Fibroblast of lung (primary cell): ENCODE measurements around the gene SLC7A14. TPM values are rescaled to one million over a fixed set of nuclear protein-coding genes. Genes with fewer than 3 reads are reported as not detected.
A peak's percentile ranks its signal among the peaks of the same experiment; 100 is the strongest.

Experiments used
- DNase-seq, 2 donors: peaks; one replicate each; pipeline versions ENCODE4 v3.0.0 to v3.0.0-alpha.2; 2010; ENCODE audit warnings: low read depth in 2 of 2
- H2AFZ ChIP-seq: 2 replicates; pipeline ENCODE4 v1.5.1; 2012; ENCODE audit warnings: low read length, control low read depth, inconsistent platforms
- H3K27ac ChIP-seq: 2 replicates; pipeline ENCODE4 v1.5.1; 2011; ENCODE audit warnings: low read length, control low read depth; ENCODE audit not compliant: insufficient read depth
- H3K27me3 ChIP-seq: 2 replicates; pipeline ENCODE4 v1.5.1; 2011; ENCODE audit warnings: mild to moderate bottlenecking, low read length; ENCODE audit not compliant: control insufficient read depth, insufficient read depth
- H3K36me3 ChIP-seq: 2 replicates; pipeline ENCODE4 v1.5.1; 2011; ENCODE audit warnings: low read length; ENCODE audit not compliant: control insufficient read depth, insufficient read depth
- H3K4me1 ChIP-seq: 2 replicates; pipeline ENCODE4 v1.5.1; 2011; ENCODE audit warnings: low read length; ENCODE audit not compliant: control insufficient read depth, insufficient read depth; ENCODE audit errors: extremely low read depth
- H3K4me2 ChIP-seq: 2 replicates; pipeline ENCODE4 v1.5.1; 2011; ENCODE audit warnings: low read length, control low read depth; ENCODE audit not compliant: insufficient read depth; ENCODE audit errors: extremely low read depth
- H3K4me3 ChIP-seq, 4 experiments: fragments of 200-600 bp in 1 of 4; sonication (generic) in 1 of 4; replicated peaks in 1 of 4; 2 replicates each; pipeline ENCODE4 v1.5.1; 2011 to 2016; ENCODE audit warnings: low read length in 4 of 4, low read depth in 3 of 4, mild to moderate bottlenecking in 3 of 4, control low read depth in 2 of 4, inconsistent platforms in 1 of 4, mixed read lengths in 1 of 4; ENCODE audit not compliant: insufficient read depth in 1 of 4; ENCODE audit errors: control extremely low read depth in 1 of 4
- H3K79me2 ChIP-seq: 2 replicates; pipeline ENCODE4 v1.5.1; 2012; ENCODE audit warnings: mild to moderate bottlenecking, low read length, inconsistent platforms; ENCODE audit not compliant: control insufficient read depth, insufficient read depth
- H3K9ac ChIP-seq: 2 replicates; pipeline ENCODE4 v1.5.1; 2011; ENCODE audit warnings: mild to moderate bottlenecking, low read length, control low read depth; ENCODE audit not compliant: insufficient read depth
- H3K9me3 ChIP-seq: 2 replicates; pipeline ENCODE4 v1.5.1; 2012; ENCODE audit warnings: low read depth, low read length; ENCODE audit not compliant: control insufficient read depth, insufficient read depth
- H4K20me1 ChIP-seq: 2 replicates; pipeline ENCODE4 v1.5.1; 2011; ENCODE audit warnings: low read length; ENCODE audit not compliant: control insufficient read depth, insufficient read depth; ENCODE audit errors: extremely low read depth
- EZH2 ChIP-seq: IDR thresholded peaks from 2 replicates; pipeline ENCODE4 v1.5.1; 2012; ENCODE audit warnings: low read length, control low read depth, mild to moderate bottlenecking; ENCODE audit errors: missing control alignments
- polyA plus RNA-seq, 2 donors: library from polyadenylated mRNA; depleted of rRNA in 1 of 2; stranded (reverse) in 1 of 2; unstranded in 1 of 2; fragments of >200 nt; gene quantifications; 2 replicates each; pipeline ENCODE4 v1.2.1, GENCODE V29; 2011 to 2012; ENCODE audit warnings: missing spikeins in 1 of 2
- total RNA-seq: library from RNA; depleted of rRNA; stranded (reverse); fragments of >200 nt; gene quantifications from 2 replicates; pipeline ENCODE4 v1.2.1, GENCODE V29; 2014
- TF ChIP-seq, protein P1 (sequence below), 2 donors: IDR thresholded peaks in 1 of 2; conservative IDR thresholded peaks in 1 of 2; 1 replicate in 1 of 2; 2 replicates in 1 of 2; pipeline ENCODE4 v1.5.1; 2011 to 2012; ENCODE audit warnings: low read length in 2 of 2, control low read depth in 1 of 2, inconsistent platforms in 1 of 2, low read depth in 1 of 2, mild to moderate bottlenecking in 1 of 2

SLC7A14 gene
- total and polyA plus RNA-seq, 2 donors (not counting 1 experiment from before 2014, with no cell fraction given): 1.3 to 3.4 TPM

- no peak for TF ChIP-seq EZH2
- TF ChIP-seq, protein P1, sequence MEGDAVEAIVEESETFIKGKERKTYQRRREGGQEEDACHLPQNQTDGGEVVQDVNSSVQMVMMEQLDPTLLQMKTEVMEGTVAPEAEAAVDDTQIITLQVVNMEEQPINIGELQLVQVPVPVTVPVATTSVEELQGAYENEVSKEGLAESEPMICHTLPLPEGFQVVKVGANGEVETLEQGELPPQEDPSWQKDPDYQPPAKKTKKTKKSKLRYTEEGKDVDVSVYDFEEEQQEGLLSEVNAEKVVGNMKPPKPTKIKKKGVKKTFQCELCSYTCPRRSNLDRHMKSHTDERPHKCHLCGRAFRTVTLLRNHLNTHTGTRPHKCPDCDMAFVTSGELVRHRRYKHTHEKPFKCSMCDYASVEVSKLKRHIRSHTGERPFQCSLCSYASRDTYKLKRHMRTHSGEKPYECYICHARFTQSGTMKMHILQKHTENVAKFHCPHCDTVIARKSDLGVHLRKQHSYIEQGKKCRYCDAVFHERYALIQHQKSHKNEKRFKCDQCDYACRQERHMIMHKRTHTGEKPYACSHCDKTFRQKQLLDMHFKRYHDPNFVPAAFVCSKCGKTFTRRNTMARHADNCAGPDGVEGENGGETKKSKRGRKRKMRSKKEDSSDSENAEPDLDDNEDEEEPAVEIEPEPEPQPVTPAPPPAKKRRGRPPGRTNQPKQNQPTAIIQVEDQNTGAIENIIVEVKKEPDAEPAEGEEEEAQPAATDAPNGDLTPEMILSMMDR (conservative IDR thresholded peaks at IDR 0.05 in 1 of 2, IDR thresholded peaks at IDR 0.05 in 1 of 2; ENCODE audit: low read depth in 1 of 2, low read length in 2 of 2): no peak
- H3K4me1 ChIP-seq: peaks cover 5% of the 10 kb centered on the region
- peak in 1 of 2 donors; percentile 34 for DNase-seq
- no peaks in the 10 kb centered on the region for H3K9me3 ChIP-seq
- no peaks in the 10 kb centered on the region for H4K20me1 ChIP-seq
- no peak overlapping the region for H3K9ac ChIP-seq
- H3K4me3 ChIP-seq: no peak overlapping the region
- H3K4me2 ChIP-seq: no peak overlapping the region
- H3K27me3 ChIP-seq: no peaks in the 10 kb centered on the region
- H3K36me3 ChIP-seq: peaks cover 3% of the 10 kb centered on the region
- H3K79me2 ChIP-seq: no peaks in the 10 kb centered on the region
- no peak overlapping the region for H2AFZ ChIP-seq
- no peak overlapping the region for H3K27ac ChIP-seq
These were observed 84.9 kb downstream of the SLC7A14 start for GRCh38 chr3:170500995-170501394.

DNA sequence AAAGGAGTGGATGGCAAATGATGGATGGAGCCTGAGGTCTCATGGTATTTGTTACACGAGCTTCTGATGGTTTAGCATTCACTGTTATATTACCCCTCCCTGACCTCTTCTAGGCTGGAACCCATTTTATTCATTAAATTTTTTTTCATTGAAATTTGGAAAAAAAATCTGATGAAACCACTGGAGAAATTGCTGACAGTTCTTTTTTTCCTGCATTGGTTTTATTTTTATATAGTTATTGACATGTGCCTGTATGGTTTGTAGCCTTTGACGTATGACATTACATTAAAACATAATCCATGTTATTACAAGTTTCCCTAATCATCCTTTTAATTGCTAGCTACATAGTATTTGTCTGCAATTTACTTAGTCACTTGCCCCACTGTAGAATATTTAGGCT lies 85.4 kb downstream of the SLC7A14 start:
- Histone ChIP-seq H3K4me1 (peaks cover 5% of the 10 kb centered on the region), H3K79me2 (no peaks in the 10 kb centered on the region), H3K27me3 (no peaks in the 10 kb centered on the region), H3K9ac (no peak overlapping the region), H3K36me3 (peaks cover 3% of the 10 kb centered on the region), H3K27ac (no peak overlapping the region), H3K4me3 (no peak overlapping the region), H3K9me3 (no peaks in the 10 kb centered on the region), H4K20me1 (no peaks in the 10 kb centered on the region), H2AFZ (no peak overlapping the region), H3K4me2 (no peak overlapping the region)
- TF ChIP-seq, protein P1 (conservative IDR thresholded peaks at IDR 0.05 in 1 of 2, IDR thresholded peaks at IDR 0.05 in 1 of 2; ENCODE audit: low read depth in 1 of 2, low read length in 2 of 2): no peak
- TF ChIP-seq EZH2: no peak
- DNase-seq: no peak

GRCh38 chr3:170499562-170500156 lies 86.2 kb downstream of the SLC7A14 start:
- H3K27ac ChIP-seq: no peak overlapping the region
- DNase-seq: peak; percentile 40 to 84

More at GRCh38 chr3:170499562-170500156, 86.2 kb downstream of the SLC7A14 start:
- Histone ChIP-seq H3K9ac (no peak overlapping the region), H3K79me2 (no peaks in the 10 kb centered on the region), H3K4me2 (no peak overlapping the region), H4K20me1 (no peaks in the 10 kb centered on the region), H3K9me3 (no peaks in the 10 kb centered on the region), H3K27me3 (no peaks in the 10 kb centered on the region), H2AFZ (no peak overlapping the region), H3K4me1 (peaks cover 5% of the 10 kb centered on the region), H3K36me3 (peaks cover 3% of the 10 kb centered on the region), H3K4me3 (no peak overlapping the region)
- TF ChIP-seq, protein P1 (conservative IDR thresholded peaks at IDR 0.05 in 1 of 2, IDR thresholded peaks at IDR 0.05 in 1 of 2; ENCODE audit: low read depth in 1 of 2, low read length in 2 of 2): peak; percentile 62 to 90
- no peak for TF ChIP-seq EZH2
